Measurements from ENCODE around the gene NACC1. TPM values are rescaled to one million over a fixed set of nuclear protein-coding genes. Genes with fewer than 3 reads are reported as not detected.

The NACC1 gene
- total RNA-seq, 2 donors from 2014 or later = 56.7 to 119 TPM

DNA sequence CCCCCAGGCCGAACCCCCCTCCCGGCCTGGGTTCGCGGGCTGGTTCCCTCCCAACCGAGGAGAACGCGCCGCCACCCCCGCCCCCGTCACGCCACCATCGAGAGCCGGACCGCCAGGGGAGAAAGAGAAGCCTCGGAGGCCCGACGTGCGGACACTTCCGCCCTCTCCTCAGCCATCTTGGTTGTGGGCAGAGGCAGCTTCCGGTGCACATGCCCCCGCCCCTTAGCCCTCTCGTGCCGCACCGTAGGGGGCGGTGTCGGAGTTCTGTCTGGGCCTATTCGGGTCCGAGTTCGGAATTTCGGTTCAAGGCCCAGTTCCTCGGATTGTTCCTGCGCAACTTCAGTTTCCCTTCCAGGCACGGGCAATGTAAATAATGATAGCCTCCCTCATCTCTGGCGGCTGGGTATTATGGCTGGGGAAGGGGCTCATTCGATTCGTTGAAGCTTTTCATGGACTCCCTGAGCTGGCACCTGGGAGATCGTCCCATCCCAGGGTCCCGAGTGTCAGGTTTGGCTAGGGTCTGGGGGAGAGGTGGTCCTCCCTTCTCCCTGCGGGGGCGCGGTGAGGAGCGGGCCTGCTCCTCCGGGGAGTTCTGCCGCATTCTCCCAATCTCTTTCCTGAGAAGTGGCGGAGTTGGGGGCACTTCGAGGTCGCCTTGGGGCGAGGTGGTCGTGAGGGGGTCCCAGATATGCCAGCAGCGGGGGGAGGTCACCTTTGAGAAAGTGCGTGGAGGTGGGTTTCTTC is 32.3 kb downstream of the NACC1 start, which contains the start of the genes IER2 and STX10:
IER2 (plus strand) TSS at position 225 of the 744 bp plus-strand sequence. CDS start 2,776 bp downstream, outside the sequence.
STX10 (minus strand) TSS at position 189 of the 744 bp plus-strand sequence. CDS start 202 bp downstream, outside the sequence.
- H3K9me3 ChIP-seq = no peaks in the 10 kb centered on the region
- TF ChIP-seq CTCF (IDR thresholded peaks at IDR 0.05) = peak; percentile 56
- H3K4me3 ChIP-seq = peak within 1 kb of the TSS; percentile 71
- intact Hi-C loops (cut with DNase I) = no loop called here
- H3K9ac ChIP-seq (ENCODE audit: low read depth in 2 of 2, low read length in 2 of 2) = peak within 1 kb of the TSS; percentile 99 to 100
- peak; percentile 96 for DNase-seq
- H3K27ac ChIP-seq = peak within 1 kb of the TSS; percentile 98
- H3K4me1 ChIP-seq = peaks cover 5% of the 10 kb centered on the region
- H3K27me3 ChIP-seq = no peaks in the 10 kb centered on the region
- no peaks in the 10 kb centered on the region for H3K36me3 ChIP-seq

DNA sequence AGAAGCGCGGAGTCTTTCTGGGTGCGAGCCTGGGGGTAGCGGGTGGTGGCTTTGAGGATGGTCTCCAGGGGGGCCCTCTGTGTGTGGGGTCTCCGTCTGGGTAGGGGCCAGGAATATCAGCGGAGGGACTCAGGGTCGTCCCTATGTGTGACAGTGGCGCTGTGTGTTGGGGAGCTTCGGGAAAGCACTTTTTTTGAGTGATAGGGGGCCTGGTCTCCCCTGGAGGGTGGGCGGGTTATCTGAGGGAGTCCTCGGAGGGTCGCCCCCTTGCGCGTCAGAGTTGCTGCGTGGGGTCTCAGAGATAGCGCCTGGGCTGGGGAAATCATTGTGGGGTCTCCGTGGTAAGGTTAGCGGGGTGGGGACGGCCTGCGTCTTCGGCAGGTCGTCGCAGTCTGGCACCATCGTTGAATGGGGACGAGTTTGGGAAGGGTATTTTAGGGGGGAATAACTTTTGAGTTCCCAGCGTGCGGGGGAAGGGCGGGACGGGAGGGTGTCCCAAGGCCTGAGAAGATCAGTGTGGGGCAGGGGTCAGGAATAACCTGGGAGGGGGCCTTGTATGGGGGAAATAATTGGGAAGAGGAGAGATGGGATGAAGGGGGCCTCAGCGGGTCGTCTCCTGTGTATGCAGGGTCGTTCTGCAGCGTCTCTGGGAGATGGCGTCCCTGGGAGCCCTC is 33.0 kb downstream of the NACC1 start:
- no peak for TF ChIP-seq CTCF (IDR thresholded peaks at IDR 0.05)
- peak; percentile 45 for DNase-seq
- Histone ChIP-seq H3K4me1 (peaks cover 7% of the 10 kb centered on the region), H3K9ac (ENCODE audit: low read depth in 2 of 2, low read length in 2 of 2) (peak overlapping the region; percentile 99 to 100), H3K36me3 (no peaks in the 10 kb centered on the region), H3K27me3 (no peaks in the 10 kb centered on the region), H3K9me3 (no peaks in the 10 kb centered on the region), H3K4me3 (peak overlapping the region; percentile 71), H3K27ac (peak overlapping the region; percentile 98)
- intact Hi-C loops (cut with DNase I) = no loop called here

DNA sequence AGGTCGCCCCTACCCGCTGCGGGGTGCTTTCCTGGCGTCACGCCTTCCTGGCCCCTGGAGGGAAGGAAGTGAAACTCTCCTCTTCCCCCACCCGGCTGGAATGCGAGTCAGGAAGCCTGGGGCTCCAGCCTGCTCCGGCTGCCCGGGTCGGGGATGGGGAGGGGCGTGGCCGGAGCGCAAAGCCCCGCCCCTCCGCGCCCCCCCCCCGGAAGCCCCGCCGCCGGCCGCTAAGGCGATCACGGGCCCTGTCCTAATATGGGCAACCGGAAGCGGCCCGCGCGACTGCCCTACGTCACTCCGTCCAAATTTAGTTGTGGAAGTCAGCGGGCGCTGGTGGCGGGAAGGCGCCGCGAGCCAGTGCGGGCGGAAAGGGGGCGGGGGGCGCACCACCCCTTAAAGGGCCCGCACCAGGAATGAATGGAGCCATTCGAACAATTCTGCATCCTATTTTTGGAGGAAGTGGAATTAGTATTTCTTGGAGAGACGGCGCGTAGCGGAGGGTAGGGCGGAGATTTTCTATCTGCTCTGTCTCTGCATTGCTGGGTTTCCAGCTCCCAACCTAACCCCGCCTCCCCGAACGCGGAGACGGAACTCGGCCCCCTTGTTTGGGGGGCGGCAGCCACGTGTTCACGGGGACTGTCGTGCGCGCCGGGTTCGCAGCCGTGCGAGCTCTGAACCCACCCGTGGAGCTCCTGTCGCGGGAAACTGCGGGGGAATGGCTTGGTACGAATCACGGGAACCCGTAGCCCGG is 33.7 kb downstream of the NACC1 start:
- Histone ChIP-seq H3K4me1 (peaks cover 14% of the 10 kb centered on the region), H3K27ac (peak overlapping the region; percentile 98), H3K9me3 (no peaks in the 10 kb centered on the region), H3K9ac (ENCODE audit: low read depth in 2 of 2, low read length in 2 of 2) (peak overlapping the region; percentile 99 to 100), H3K36me3 (no peaks in the 10 kb centered on the region), H3K4me3 (peak overlapping the region; percentile 79), H3K27me3 (no peaks in the 10 kb centered on the region)
- DNase-seq = peak; percentile 98
- TF ChIP-seq CTCF (IDR thresholded peaks at IDR 0.05) = no peak
- intact Hi-C loops (cut with DNase I) = no loop called here

- H3K9ac ChIP-seq (ENCODE audit: low read depth in 2 of 2, low read length in 2 of 2) = peak overlapping the region; percentile 87 to 100
- H3K9me3 ChIP-seq = no peaks in the 10 kb centered on the region
- H3K36me3 ChIP-seq = no peaks in the 10 kb centered on the region
- peaks cover 14% of the 10 kb centered on the region for H3K4me1 ChIP-seq
- H3K27me3 ChIP-seq = no peaks in the 10 kb centered on the region
- no peak for DNase-seq
- peak overlapping the region; percentile 98 for H3K27ac ChIP-seq
- intact Hi-C loops (cut with DNase I) = no loop called here
- peak overlapping the region; percentile 79 for H3K4me3 ChIP-seq
- no peak for TF ChIP-seq CTCF (IDR thresholded peaks at IDR 0.05)
Measured at GRCh38 chr19:13152356-13152973, 34.4 kb downstream of the NACC1 start.

Measured in colonic mucosa (tissue), 4 donors.